ENCODE measurements around the gene CYP39A1. TPM values are rescaled to one million over a fixed set of nuclear protein-coding genes. Genes with fewer than 3 reads are reported as not detected.

CYP39A1 gene
- total and polyA plus RNA-seq, 9 of the 15 experiments (the other 6 are each of a cell fraction or from before 2014, with no cell fraction given), result not detected

DNA sequence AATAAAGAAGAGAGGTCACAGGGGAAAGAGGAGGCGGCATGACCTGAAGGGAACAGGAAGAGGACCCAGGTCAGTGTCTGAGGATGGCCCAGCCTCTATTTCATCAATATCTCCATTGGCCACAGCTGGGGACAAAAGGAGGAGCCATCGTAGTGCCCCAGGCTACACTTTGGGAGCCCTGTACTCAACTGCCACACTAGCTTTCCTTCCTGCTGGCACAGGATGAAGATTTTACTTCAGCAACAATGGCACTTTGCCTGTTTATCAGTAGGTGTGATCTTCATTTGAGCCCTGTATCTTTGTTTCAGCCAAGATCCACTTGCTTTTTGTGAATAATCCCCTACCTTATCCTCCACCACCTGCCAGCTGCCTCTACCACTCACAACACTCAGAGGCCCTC lies 126.0 kb downstream of the CYP39A1 start:
- in situ Hi-C loops (cut with MboI), result no loop called here
- Histone ChIP-seq H3K36me3 (ENCODE audit: control insufficient read depth, insufficient read depth, low read length) (no peaks in the 10 kb centered on the region), H3K4me2 (ENCODE audit: insufficient read depth, low read length) (no peak overlapping the region), H3K27me3 (ENCODE audit: control insufficient read depth in 2 of 2, insufficient read depth in 2 of 2, low read length in 2 of 2) (no peaks in the 10 kb centered on the region), H3K79me2 (ENCODE audit: control insufficient read depth, insufficient read depth, low read length) (no peaks in the 10 kb centered on the region), H3K4me3 (no peak overlapping the region), H3K9me1 (ENCODE audit: control insufficient read depth, insufficient read depth, low read length) (no peaks in the 10 kb centered on the region), H4K20me1 (replicated peaks; ENCODE audit: control insufficient read depth, insufficient read depth, low read length) (no peaks in the 10 kb centered on the region), H3K27ac (ENCODE audit: extremely low read depth, low read depth, low read length) (no peak overlapping the region), H3K9me3 (replicated peaks; ENCODE audit: control insufficient read depth, insufficient read depth, low read depth, low read length) (no peaks in the 10 kb centered on the region), H3K4me1 (replicated peaks in 1 of 2; ENCODE audit: control insufficient read depth in 2 of 2, insufficient read depth in 2 of 2, low read length in 2 of 2) (no peaks in the 10 kb centered on the region), H3K9ac (ENCODE audit: insufficient read depth in 1 of 2, low read depth in 2 of 2, low read length in 2 of 2) (no peak overlapping the region), H2AFZ (ENCODE audit: low read depth, low read length) (no peak overlapping the region)
- ChIA-PET POLR2A (no interaction called here), CTCF (ENCODE audit: low intra/inter-chr PET ratio) (no interaction called here)
- FAIRE-seq (no peak), ATAC-seq (no peak), DNase-seq (ENCODE audit: extremely low read depth in 1 of 4, low spot score in 3 of 4) (no peak)
- no TSS peak for BruUV-seq (replicated peaks)
- intact Hi-C loops (cut with micrococcal nuclease), result no loop called here
- 0% methylated on average over 2 of the region's 2 CpGs for WGBS (ENCODE audit: insufficient coverage, low coverage, missing lambda C conversion rate)
- TF ChIP-seq ZNF24 (IDR thresholded peaks at IDR 0.05) (no peak), TEAD4 (IDR thresholded peaks at IDR 0.05; ENCODE audit: low read length) (no peak), TEAD4 (CRISPR knock-in tag; IDR thresholded peaks at IDR 0.05; ENCODE audit: borderline replicate concordance) (no peak), ZNF263 (CRISPR knock-in tag; IDR thresholded peaks at IDR 0.05; ENCODE audit: borderline replicate concordance) (no peak), HDAC8 (tag; IDR thresholded peaks at IDR 0.05) (no peak), CBX1 (IDR thresholded peaks at IDR 0.05; ENCODE audit: low read depth) (no peak), ZNF778 (CRISPR knock-in tag; IDR thresholded peaks at IDR 0.05) (no peak), CGGBP1 (CRISPR knock-in tag; IDR thresholded peaks at IDR 0.05) (no peak), ESRRA (IDR thresholded peaks at IDR 0.05; ENCODE audit: borderline replicate concordance, low read depth) (no peak), POLR2G (IDR thresholded peaks at IDR 0.05; ENCODE audit: low read depth, low read length) (no peak), SIRT6 (IDR thresholded peaks at IDR 0.05; ENCODE audit: low read depth, low read length) (no peak), KLF13 (tag; IDR thresholded peaks at IDR 0.05; ENCODE audit: borderline replicate concordance, low read depth) (no peak), GATAD2A (IDR thresholded peaks at IDR 0.05) (no peak), ZNF780A (CRISPR knock-in tag; IDR thresholded peaks at IDR 0.05) (no peak)
- TF ChIP-seq, protein P1, sequence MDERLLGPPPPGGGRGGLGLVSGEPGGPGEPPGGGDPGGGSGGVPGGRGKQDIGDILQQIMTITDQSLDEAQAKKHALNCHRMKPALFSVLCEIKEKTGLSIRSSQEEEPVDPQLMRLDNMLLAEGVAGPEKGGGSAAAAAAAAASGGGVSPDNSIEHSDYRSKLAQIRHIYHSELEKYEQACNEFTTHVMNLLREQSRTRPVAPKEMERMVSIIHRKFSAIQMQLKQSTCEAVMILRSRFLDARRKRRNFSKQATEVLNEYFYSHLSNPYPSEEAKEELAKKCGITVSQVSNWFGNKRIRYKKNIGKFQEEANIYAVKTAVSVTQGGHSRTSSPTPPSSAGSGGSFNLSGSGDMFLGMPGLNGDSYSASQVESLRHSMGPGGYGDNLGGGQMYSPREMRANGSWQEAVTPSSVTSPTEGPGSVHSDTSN (CRISPR knock-in tag; IDR thresholded peaks at IDR 0.05; ENCODE audit: low read depth), result no peak
- TF ChIP-seq, protein P1 (tag; conservative IDR thresholded peaks at IDR 0.05; ENCODE audit: low read depth), result no peak
- TF ChIP-seq, protein P2, sequence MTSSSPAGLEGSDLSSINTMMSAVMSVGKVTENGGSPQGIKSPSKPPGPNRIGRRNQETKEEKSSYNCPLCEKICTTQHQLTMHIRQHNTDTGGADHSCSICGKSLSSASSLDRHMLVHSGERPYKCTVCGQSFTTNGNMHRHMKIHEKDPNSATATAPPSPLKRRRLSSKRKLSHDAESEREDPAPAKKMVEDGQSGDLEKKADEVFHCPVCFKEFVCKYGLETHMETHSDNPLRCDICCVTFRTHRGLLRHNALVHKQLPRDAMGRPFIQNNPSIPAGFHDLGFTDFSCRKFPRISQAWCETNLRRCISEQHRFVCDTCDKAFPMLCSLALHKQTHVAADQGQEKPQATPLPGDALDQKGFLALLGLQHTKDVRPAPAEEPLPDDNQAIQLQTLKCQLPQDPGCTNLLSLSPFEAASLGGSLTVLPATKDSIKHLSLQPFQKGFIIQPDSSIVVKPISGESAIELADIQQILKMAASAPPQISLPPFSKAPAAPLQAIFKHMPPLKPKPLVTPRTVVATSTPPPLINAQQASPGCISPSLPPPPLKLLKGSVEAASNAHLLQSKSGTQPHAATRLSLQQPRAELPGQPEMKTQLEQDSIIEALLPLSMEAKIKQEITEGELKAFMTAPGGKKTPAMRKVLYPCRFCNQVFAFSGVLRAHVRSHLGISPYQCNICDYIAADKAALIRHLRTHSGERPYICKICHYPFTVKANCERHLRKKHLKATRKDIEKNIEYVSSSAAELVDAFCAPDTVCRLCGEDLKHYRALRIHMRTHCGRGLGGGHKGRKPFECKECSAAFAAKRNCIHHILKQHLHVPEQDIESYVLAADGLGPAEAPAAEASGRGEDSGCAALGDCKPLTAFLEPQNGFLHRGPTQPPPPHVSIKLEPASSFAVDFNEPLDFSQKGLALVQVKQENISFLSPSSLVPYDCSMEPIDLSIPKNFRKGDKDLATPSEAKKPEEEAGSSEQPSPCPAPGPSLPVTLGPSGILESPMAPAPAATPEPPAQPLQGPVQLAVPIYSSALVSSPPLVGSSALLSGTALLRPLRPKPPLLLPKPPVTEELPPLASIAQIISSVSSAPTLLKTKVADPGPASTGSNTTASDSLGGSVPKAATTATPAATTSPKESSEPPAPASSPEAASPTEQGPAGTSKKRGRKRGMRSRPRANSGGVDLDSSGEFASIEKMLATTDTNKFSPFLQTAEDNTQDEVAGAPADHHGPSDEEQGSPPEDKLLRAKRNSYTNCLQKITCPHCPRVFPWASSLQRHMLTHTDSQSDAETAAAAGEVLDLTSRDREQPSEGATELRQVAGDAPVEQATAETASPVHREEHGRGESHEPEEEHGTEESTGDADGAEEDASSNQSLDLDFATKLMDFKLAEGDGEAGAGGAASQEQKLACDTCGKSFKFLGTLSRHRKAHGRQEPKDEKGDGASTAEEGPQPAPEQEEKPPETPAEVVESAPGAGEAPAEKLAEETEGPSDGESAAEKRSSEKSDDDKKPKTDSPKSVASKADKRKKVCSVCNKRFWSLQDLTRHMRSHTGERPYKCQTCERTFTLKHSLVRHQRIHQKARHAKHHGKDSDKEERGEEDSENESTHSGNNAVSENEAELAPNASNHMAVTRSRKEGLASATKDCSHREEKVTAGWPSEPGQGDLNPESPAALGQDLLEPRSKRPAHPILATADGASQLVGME (CRISPR knock-in tag; IDR thresholded peaks at IDR 0.05), result no peak

Data from K562 (cell line).